Stimulated activated CD8-positive, alpha-beta memory T cell treated with anti-CD3 and anti-CD28 coated beads, Interleukin-4, amount 100 ng/mL, for 24 hours (primary cell): ENCODE results near the gene PATJ.

Experiments used
- DNase-seq: peaks from one replicate; pipeline ENCODE4 v3.0.0-alpha.2; 2020; ENCODE audit warnings: low read depth

PATJ gene

DNA sequence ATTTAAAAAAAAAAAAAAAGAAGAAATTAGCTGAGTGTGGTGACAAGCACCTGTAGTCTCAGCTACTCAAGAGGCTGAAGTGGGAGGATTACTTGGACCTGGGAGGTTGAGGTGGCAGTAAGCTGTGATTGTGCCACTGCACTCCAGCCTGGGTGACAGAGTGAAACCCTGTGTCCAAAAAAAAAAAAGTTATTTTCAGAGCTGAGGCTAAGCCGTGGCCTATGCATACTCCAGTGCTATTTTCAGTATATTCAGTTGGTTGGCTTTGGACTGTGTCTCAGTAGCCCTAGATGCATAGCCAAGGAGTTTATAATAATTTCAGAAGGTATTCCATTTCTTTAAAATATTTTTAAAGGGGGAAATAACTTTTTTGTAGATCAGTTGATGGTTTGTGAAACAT lies 311.9 kb downstream of the PATJ start:
- no peak for DNase-seq

DNA sequence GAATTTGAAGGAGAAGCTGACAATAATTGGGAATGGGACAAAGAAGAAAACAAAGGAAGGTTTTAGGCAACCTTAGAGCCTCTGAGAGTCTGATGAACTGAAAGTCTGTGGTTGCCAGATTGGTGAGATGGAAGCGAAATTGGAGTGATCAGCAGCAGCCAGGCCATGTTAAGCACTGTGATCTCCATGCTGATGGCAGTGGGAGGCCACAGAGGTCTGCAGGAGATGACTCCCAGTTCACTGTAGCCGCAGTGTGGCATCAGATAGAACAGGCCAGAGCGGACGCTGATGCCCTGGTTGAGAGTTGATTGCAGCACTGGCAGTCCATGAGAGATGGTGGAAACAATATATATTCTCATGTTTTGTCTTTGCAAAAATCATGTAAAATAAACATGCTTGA lies 314.9 kb downstream of the PATJ start:
- no peak for DNase-seq

DNA sequence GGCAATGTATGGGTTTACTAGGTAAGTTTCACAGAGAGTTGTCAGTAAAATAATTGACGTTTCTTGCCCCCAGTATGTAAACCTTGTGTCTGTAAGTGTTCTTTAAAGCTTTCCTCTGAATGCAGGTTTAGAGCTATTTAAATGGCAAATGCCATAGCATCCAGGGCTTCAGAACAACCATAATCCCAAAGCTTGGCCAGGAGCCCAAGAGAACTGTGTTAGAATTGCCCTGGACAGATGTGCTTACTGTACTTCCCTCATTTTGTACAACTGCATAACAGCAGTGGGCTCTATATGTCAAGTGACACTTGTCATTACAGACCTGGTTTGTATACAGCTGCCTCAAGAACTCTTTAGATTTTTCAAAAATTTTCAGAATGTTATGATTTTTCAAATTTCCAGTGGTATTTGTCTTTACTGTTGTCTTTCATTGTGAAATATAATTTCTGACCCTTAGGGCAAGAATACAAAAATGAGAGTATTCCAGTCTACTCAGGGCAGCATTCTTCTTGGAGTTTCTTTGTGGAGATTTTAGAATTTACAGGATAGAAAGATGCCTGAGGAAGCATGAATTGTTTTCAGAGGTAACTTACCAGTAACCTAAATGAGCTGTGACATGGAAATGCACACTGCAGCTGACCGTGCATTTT lies 315.5 kb downstream of the PATJ start:
- DNase-seq = no peak

DNA sequence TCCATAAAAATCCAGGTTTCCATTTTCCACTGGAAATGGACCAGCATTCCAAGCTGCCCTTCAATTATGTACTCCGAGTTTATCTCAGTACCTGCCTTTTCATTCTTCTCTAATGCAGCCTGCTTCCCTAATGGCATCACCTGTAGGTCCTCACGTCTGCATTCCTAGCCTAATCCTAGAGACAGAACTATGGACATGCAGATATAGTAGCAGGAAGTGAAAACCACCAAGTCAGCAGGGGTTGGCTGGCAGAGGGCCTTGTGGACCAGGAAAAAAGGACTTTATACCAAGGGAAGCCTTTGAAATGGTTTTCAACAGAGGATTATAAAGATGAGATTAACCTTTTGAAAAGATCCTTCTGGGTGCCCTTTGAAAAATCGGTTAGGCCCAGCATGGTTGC lies 316.7 kb downstream of the PATJ start:
- no peak for DNase-seq

DNA sequence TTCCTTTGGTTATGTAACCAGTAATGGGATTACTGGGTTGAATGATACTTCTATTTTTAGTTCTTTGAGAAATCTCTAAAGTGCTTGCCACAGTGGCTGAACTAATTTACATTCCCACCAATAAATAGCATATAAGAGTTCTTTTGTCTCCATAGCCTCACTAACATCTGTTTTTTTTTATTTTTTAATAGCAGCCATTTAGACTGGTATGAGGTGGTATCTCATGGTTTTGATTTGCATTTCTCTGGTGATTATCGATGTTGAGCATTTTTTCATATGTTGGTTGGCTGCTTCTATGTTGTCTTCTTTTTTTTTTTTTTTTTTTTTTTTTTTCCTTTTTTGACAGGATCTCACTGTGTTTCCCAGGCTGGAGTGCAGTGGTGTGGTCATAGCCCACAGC lies 319.8 kb downstream of the PATJ start:
- no peak for DNase-seq

DNA sequence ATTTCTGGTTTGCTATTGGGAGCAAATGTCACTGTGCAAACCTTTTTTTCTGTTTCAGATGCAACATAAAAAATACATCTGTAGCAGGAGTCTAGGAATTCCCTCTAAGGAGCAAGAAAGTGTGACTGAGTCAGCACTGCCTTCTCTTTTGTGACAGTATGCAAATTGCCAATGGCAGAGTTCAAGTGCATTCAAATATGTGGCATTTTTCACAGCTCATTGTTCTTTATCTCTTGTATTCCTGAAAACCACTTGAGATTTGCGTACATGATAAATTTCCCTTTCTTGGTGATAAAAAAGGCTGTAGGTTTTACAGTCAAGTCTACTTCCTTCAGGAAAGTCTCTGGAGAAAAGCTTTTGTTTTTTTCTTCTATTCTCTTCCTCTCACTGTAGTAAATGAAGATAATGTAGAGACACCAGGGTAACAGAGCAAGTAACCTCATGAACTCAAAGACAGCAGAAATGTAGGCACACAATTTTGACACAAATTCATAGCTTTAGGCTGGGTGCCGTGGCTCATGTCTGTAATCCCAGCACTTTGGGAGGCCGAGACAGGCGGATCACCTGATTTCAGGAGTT lies 322.6 kb downstream of the PATJ start:
- DNase-seq = no peak

DNA sequence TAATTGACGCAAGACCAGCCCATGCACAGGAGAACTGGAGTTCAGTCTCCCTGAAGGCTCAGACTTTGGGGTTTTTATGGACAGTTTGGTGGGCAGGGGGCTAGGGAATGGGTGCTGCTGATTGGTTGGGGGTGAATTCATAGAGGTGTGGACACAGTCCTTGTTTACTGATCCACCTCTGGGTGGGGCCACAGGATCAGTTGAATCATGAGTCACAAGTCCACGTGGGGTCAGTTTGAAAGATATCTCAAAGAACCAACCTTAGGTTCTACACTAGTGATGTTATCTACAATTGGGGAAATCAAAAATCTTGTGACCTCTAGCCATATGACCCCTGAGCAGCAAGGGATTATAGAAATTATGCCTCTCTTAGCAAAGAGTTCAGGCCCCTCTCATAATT lies 324.4 kb downstream of the PATJ start:
- DNase-seq = no peak

DNA sequence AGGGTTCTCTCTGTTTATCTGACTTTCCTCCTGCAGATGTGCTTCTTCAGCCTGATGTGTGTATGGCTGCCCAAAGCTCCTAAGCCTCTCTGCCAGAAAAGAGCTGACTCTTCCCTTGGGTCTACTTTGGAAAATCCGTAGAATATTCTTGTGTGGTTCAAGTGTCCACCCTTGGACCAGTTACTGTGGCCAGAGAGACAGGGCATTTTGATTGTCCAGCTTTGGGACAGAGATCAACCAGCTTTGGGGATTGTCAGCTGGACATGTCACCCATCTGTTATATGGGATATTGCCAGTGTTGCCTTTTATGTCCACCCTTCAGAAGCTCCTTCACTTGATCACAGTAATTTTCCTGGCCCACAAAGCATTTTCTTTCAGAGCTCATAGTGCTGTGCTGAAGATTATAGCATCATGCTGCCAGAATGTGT lies 326.1 kb downstream of the PATJ start:
- no peak for DNase-seq

DNA sequence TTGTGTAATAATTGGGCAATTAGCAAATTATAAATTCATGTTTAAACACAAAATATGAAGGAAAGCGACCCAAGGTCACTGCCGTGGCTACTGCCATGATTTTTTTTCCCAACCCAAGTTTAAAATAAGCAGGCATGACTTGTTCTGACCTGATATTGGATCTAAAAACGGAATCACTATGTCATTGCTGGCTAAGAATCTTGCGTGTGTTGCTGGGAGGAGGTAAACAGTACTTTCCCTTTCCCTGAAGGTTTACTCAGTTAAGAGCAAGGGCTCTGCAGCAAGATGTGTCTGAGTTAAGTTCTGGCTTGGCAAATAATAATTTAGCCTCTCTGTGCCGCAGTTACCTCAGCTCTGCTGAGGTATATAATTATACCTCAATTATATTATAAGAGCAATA lies 326.7 kb downstream of the PATJ start:
- no peak for DNase-seq

DNA sequence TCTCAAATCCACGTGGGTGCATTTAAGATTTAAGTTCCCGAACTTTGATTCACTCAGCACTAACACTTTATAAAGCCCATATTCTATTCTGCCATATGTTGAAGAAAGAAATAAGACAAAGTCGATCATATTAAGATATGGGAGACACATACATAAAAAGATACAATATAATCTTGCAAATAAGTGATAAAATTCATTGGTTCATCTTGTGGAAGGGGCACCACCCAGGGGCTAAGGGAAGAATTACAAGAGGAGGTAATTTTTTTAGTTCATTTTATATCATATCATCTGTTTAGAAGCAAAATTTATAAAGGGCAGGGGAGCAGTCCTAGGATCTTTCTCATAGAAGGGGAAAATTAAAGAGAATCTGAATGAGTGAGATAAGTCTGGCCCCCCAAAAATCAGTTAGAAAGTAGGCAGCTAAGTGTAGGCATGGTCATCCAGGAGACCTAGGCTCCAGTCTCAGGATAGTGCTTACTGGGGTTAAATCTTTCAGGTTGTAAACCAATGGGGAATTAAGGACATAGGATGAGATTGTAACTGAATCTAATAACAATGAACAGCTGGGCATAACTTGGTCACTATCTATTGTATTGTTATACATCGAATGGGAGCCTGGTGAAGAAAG lies 328.2 kb downstream of the PATJ start:
- no peak for DNase-seq

DNA sequence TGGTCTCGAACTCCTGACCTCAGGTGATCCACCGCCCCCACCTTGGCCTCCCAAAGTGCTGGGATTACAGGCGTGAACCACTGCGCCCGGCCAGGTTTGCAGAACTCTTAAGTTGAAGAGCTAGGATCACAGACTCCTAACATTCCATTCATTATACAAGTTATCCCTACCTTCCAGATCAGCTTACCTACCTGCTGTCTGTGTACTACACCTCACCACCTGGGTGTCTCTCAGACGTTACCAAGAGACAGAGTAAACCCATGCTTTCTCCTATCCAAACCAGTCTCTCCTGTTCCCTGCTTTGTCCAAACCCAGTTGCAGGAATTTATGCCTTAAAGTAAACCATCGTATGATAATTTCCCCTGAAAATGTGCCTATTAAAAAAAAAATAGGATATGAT lies 329.4 kb downstream of the PATJ start:
- no peak for DNase-seq

DNA sequence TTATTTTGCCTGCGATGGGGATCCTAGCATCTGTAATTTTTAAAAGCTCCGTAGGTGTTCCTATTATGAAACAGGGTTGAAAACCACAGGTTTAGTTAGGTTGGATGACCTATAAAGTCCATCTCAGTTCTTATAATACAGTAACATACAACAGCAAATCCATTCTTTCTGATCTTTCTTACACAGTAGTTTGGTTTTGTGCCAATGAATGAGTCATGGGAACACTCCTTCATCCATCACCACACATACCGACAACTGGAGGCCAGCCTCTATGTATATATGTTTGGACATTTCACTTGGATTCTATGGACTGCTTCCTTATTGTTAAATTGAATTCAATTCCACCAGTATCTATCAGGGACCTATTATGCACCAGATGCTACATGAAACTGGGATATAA lies 334.0 kb downstream of the PATJ start:
- no peak for DNase-seq

DNA sequence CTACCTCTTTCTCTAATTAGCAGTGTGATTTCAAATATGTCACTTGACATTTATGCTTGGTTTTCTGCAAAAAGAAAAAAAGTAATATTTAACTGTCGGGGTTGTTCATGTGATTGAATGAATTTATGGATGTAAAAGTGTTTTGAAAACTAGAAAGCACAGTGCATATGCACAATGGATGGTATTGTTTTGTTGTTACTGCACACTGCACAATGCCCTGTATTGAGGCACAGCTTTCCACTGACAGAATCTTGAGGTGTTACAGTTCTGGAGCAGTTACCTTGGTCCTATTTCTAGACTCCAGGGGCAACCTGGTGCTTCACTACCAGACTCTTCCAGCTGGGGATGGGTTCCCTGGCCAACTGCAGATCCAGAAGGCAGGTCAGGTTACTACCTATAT lies 335.5 kb downstream of the PATJ start:
- DNase-seq = no peak

DNA sequence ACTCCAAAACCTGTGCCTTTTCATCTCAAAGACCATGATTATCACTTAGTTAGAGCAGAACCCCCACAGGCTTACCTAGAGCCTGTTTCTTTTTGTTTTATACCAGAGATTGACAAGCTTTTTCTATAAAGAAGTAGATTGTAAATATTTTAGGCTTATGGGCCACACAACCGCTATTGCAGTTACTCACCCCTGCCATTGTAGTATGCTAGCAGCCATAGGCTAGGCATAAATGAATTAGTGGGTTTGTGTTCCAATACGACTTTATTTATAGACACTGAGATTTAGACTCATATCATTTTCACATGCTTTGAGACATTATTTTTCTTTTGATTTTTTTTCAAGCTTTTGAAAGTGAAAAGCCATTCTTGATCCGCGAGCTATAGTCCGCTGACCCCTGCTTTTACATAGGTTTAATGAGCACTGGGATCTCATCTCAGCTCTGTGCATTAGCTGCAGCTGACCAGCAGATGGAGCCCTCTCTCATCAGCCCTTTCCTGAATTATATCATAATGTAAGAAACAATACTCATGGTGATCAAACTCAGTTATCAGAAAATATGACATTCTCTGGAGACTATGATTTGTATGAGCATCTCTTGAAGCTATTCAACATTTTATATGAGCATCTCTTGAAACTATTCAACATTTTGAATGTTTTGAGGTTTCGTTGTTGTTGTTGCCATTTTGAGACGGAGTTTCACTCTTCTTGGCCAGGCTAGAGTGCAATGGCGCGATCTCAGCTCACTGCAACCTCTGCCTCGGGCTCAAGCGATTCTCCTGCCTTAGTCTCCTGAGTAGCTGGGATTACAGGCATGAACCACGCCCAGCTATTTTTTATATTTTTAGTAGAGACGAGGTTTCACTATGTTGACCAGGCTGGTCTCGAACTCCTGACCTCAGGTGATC lies 340.4 kb downstream of the PATJ start:
- DNase-seq = peak; percentile 2

DNA sequence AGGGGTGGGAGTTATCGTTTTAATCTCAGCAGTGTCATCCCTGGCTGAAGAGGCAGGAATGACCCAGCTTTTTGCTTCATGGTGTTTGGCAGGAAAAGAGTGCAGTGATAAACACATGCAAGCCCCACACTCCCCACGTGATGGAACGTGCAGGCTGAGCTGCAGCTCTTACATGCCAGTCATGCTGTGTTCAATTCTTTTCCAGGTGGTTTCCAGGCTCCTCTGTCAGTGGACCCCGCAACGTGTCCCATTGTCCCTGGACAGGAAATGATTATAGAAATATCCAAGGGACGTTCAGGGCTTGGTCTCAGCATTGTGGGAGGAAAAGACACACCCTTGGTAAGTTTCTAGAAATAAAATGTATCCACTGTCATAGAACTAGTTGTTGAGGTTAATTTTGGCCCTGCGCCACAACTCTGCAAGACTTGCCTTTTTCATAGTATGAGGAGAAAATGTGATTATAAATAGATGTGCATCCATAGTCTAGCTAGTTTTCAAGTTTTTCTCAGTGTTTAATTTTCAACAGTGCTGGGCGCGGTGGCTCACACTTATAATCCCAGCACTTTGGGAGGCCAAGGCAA lies 342.1 kb downstream of the PATJ start:
- no peak for DNase-seq

DNA sequence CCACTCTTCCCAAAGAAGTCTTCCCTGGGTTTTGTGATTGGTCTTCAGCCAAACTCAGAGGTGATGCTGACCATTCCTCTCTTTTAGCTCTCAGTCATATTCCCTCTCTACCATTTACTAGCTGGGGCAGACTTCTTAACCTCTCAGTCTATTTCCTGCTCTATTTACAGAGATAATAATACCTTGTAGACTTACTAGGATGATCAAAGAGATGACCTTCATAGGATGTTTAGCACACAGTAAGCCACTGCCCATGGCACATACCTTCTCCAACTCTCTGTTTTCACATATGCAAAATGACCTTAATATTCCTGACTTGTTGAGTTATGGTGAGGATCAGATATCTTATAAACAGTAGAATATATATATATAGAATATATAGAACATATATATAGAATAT lies 346.2 kb downstream of the PATJ start:
- DNase-seq = no peak

DNA sequence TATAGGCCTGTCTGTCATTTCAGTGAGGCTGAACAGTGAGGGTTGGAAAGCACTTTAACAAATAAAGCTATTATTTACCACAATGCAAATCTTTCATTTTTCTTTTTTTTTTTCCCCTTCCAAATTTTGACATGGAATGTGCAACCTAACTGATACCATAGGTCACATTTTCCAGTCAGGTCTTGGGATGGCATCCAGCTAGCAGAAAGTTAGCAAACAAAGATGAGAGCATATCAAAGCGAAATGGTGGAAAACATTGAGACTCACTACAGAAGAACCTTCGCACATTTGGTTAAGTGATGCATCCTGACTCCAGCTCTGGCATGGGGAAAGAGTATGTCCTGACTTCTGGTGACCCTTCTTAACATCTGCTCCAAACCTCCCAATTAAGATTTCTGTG lies 347.3 kb downstream of the PATJ start:
- no peak for DNase-seq

DNA sequence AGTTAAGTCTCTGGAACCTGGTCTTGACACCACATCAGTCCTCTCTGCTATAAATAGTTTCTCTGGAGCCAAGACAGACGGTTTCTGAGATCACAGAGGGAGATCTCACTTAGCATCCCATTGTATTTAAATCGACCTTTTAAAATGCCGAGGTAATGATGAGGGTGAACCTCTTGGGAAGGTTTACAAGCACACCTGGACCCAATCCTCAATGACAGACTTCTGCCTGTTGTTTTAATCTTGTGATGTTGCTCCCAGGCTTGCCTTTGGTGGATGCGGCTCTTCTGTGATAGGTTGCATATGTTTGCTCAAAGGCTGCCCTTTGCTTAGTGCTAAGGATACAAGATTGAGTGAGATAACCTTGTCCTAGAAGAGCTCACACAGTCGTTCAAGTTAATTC lies 347.7 kb downstream of the PATJ start:
- no peak for DNase-seq

DNA sequence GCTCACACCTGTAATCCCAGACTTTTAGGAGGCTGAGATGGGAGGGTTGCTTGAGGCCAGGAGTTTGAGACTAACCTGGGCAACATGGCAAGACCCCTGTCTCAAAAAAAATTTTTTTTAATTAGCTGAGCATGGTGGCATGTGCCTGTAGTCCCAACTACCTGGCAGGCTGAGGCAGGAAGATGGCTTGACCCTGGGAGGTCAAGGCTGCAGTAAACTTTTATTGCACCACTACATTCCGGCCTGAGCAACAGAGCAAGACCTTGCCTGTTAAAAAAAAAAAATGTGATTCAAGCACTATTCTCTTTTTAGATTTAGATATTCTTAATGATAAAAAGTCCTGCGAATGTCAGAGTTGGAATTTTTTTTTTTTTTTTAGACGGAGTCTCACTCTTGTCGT lies 349.8 kb downstream of the PATJ start:
- DNase-seq = no peak

DNA sequence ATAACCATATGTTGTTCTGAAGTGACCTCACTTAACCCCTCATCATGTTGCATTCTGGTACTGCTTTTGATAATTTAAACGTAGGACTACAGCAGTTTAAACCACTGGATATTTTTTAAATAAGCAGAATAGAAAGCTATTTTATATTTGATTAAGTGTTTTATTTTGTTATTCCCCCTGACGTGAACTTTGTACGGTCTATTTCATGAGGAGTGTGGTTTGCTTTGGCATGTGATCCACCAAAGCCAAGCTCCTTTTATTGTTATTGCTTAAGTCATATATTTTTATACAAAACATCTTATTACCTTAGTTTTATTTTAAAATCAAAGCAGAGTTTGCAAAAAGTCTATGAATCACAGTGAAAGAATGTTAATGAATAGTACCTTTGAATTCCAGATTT lies 351.0 kb downstream of the PATJ start:
- no peak for DNase-seq

DNA sequence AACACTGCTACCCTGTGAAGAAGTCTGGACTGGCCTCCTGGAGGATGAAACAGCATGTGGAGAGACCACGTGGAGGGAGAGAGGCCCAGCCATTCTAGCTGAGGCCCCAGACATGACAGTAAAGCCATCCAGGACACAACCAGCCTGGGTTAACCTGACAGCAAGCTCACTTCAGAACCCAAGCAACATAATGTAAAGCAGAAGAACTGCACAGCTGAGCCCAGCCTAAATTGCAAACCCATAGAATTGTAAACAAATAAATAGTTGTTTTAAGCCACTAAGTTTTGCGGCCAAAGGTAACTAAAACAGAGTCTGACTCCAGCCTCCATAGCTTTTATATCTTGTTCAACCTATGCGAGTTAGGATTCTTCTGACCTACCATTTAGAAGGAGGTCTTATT lies 355.2 kb downstream of the PATJ start:
- DNase-seq = no peak

DNA sequence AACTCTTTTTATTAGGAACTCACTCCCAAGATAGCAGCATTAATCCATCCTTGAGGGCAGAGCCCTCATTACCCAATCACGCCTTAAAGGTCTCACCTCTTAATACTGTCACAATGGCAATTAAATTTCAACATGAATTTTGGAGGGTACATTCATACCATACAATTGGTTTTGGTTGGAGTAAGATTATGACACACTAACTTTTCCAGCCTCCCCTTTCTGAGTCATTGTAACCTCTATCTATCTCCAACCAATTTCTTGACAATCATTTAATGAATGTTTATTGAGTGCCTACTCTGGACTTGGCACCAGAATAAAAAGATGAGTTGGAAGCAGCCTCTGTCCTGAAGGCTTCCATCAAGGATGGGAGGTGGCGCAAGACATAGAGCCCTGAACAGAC lies 358.2 kb downstream of the PATJ start:
- DNase-seq = no peak

DNA sequence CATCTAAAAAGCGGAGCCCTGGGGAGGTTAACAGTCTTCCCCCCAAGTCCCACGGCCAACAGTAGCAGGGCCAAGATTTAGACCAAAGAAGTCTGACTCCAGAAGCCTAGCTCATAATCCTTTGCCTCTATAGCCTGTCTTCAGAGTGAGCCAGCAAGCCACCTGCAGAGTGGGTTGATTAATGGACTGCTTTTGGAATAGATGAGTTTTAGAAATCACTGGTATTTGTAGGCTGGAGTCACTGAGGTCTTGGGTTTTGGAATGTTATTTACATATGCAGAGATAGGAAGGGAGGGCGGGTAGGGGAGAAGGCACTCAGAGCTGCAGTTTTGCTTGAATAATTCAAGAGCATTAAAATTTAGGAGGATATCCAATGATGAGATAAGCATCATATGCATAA lies 361.6 kb downstream of the PATJ start:
- DNase-seq = no peak
